Vagina (tissue), 2 donors: ENCODE measurements around the gene MKKS.

Source experiments
- CTCF ChIP-seq, 3 experiments: fragments of 450-650 bp in 2 of 3; fragments of 200-600 bp in 1 of 3; sonication (generic) in 1 of 3; IDR thresholded peaks; one replicate each; pipeline ENCODE4 v1.5.1; 2017 to 2019; ENCODE audit warnings: antibody characterized with exemption in 3 of 3, mild to moderate bottlenecking in 2 of 3, moderate library complexity in 2 of 3
- POLR2A ChIP-seq, 2 donors: fragments of 450-650 bp; IDR thresholded peaks; one replicate each; pipeline ENCODE4 v1.6.1; 2017; ENCODE audit warnings: antibody characterized with exemption in 2 of 2, mild to moderate bottlenecking in 2 of 2, moderate library complexity in 2 of 2
- POLR2AphosphoS5 ChIP-seq, 2 donors: sonication (generic); formaldehyde crosslinking; IDR thresholded peaks; one replicate each; pipeline ENCODE4 v1.9.0; 2017; ENCODE audit warnings: antibody characterized with exemption in 2 of 2, mild to moderate bottlenecking in 2 of 2, low read depth in 1 of 2; ENCODE audit not compliant: insufficient read depth in 1 of 2

GRCh38 chr20:10468340-10468845 lies 34.4 kb upstream of the MKKS start:
- TF ChIP-seq CTCF (IDR thresholded peaks at IDR 0.05) (no peak), POLR2AphosphoS5 (IDR thresholded peaks at IDR 0.05; ENCODE audit: insufficient read depth in 1 of 2, low read depth in 1 of 2) (no peak), POLR2A (IDR thresholded peaks at IDR 0.05) (no peak)
